Activated CD4-positive, alpha-beta T cell treated with anti-CD3 and anti-CD28 coated beads, Interleukin-10, Interleukin-2, amounts not matched to agents 100 ng/mL and 50 ng/mL, durations not matched to agents 16 hours and 8 hours (primary cell): ENCODE results near the gene PCDHA10.

ENCODE experiments used
- DNase-seq: peaks from one replicate; pipeline ENCODE4 v3.0.0-alpha.2; 2020

PCDHA10 gene

GRCh38 chr5:140883927-140884697 lies 28.4 kb downstream of the PCDHA10 start:
- no peak for DNase-seq

DNA sequence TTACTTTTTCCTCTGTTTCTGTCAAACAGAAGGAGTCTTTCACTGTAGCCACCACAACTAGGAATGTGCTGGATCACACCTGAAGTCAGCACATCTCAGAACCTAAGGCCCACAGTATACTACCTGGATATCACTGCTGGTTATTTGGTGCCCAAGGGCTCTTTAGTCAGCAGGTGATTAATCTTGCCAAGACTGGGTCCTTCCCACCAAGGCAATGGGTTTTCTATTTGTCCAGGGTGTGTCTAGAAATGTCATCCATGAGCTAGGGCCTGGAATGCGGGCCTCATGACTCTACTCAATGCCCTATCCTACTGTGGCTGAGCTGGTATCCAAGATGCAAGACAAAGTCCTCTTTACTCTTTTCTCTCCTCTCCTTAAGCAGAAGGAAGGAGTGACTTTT lies 60.6 kb downstream of the PCDHA10 start:
- DNase-seq, result no peak
